Measurements from ENCODE around the gene GPR141.

The GPR141 gene

DNA sequence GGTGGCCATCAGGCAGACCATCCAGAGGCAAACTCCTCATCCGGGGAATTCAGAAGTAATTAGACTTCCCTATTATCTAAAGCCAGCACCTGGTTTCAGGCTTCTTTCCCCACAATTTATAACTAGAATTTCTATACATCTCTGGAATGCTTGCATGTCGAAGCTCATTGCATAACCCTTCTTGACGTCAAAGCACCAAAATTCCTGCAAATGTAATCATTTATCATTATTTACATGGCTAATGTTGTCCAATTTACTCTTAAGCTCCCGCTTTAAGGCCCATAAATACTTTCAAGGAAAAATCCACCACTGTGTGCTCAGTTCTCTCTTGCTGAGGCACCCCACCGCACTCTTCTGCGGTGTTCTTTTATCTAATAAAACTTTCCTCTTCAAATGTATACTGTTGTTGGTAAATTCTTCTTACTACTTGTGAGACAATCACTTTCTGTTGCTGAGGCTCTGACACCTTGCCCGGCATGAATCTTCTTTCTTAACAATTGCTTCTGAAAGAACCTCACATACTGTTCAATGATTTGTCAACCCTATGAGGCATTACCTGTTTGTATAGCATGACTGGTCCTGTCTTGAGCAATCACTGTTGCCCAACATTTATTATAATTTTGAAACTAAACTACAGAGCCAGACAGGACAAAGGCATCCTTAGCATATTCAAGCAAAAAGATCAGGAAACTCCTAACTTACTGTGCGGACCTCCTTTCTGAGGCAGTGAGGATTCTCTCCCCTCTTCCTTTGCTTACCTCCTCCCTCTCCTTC, 17.4 kb upstream of the GPR141 start:
- Histone ChIP-seq H3K4me2 (ENCODE audit: low read length) (no peak overlapping the region), H3K36me3 (replicated peaks; ENCODE audit: low read depth, low read length) (no peaks in the 10 kb centered on the region), H3K4me1 (ENCODE audit: low read length) (peaks cover 7% of the 10 kb centered on the region; the same call in 1 of the 2 replicates), H3K9me3 (ENCODE audit: insufficient read depth, low read length) (no peaks in the 10 kb centered on the region), H2AFZ (ENCODE audit: low read depth, low read length) (no peak overlapping the region), H3K9ac (ENCODE audit: low read length) (no peak overlapping the region), H3K4me3 (ENCODE audit: low read length) (no peak overlapping the region), H4K20me1 (ENCODE audit: insufficient read depth, low read length) (no peaks in the 10 kb centered on the region), H3K79me2 (ENCODE audit: low read length) (no peaks in the 10 kb centered on the region), H3K27me3 (ENCODE audit: low read depth, low read length) (peaks cover 46% of the 10 kb centered on the region), H3K27ac (ENCODE audit: low read length) (no peak overlapping the region)
- TF ChIP-seq EZH2phosphoT487 (IDR thresholded peaks at IDR 0.05; ENCODE audit: low read depth), result no peak
- TF ChIP-seq, protein P1, sequence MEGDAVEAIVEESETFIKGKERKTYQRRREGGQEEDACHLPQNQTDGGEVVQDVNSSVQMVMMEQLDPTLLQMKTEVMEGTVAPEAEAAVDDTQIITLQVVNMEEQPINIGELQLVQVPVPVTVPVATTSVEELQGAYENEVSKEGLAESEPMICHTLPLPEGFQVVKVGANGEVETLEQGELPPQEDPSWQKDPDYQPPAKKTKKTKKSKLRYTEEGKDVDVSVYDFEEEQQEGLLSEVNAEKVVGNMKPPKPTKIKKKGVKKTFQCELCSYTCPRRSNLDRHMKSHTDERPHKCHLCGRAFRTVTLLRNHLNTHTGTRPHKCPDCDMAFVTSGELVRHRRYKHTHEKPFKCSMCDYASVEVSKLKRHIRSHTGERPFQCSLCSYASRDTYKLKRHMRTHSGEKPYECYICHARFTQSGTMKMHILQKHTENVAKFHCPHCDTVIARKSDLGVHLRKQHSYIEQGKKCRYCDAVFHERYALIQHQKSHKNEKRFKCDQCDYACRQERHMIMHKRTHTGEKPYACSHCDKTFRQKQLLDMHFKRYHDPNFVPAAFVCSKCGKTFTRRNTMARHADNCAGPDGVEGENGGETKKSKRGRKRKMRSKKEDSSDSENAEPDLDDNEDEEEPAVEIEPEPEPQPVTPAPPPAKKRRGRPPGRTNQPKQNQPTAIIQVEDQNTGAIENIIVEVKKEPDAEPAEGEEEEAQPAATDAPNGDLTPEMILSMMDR (IDR thresholded peaks at IDR 0.05; ENCODE audit: low read depth, low read length), result no peak

DNA sequence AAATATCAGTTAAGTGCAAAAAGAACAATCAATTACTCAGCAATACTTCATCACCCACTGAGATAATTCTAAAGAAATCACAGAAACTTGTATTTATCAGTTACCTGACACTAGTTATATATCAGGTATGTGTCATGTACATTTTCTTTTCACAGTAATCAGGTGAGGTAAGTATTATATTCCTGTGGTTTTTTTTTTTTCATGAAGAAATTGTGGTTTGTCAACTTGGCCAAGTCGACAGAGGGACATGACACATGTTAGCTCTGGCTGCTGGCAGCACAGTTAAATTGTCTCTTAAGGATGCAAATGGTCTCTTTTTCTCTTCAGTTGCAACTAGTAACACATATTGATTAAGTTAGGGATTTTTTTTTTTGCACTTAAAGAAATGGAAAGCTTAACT, 13.7 kb upstream of the GPR141 start:
- no peaks in the 10 kb centered on the region for H3K9me3 ChIP-seq (ENCODE audit: insufficient read depth, low read length)
- H3K4me2 ChIP-seq (ENCODE audit: low read length), result no peak overlapping the region
- H3K79me2 ChIP-seq (ENCODE audit: low read length), result no peaks in the 10 kb centered on the region
- no peak for TF ChIP-seq EZH2phosphoT487 (IDR thresholded peaks at IDR 0.05; ENCODE audit: low read depth)
- TF ChIP-seq, protein P1 (IDR thresholded peaks at IDR 0.05; ENCODE audit: low read depth, low read length), result no peak
- no peak overlapping the region for H3K27ac ChIP-seq (ENCODE audit: low read length)
- H4K20me1 ChIP-seq (ENCODE audit: insufficient read depth, low read length), result no peaks in the 10 kb centered on the region
- H3K27me3 ChIP-seq (ENCODE audit: low read depth, low read length), result peaks cover 64% of the 10 kb centered on the region
- no peak overlapping the region for H3K9ac ChIP-seq (ENCODE audit: low read length)
- no peaks in the 10 kb centered on the region for H3K36me3 ChIP-seq (replicated peaks; ENCODE audit: low read depth, low read length)
- no peak overlapping the region for H2AFZ ChIP-seq (ENCODE audit: low read depth, low read length)
- H3K4me3 ChIP-seq (ENCODE audit: low read length), result no peak overlapping the region
- no peaks in the 10 kb centered on the region for H3K4me1 ChIP-seq (ENCODE audit: low read length)

DNA sequence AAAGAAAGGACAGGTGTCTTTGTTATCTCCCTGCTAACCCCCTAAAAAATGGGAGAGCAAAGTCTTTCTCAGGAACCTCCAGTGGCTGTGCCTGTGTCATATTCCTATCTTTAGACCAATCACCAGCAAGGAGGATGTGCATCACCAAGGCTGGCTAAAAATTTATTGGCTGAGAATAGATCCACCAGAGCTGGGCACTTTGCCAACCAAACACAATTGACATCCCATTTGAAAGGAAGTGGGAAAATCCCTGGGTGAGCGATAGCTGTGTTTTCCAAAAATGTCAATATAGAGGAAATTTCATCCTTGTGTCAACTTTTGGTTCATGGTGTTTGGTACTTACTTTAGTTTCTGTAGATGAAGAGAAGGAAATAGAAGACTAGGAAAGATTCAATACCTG, 13.1 kb upstream of the GPR141 start:
- no peak overlapping the region for H3K4me3 ChIP-seq (ENCODE audit: low read length)

DNA sequence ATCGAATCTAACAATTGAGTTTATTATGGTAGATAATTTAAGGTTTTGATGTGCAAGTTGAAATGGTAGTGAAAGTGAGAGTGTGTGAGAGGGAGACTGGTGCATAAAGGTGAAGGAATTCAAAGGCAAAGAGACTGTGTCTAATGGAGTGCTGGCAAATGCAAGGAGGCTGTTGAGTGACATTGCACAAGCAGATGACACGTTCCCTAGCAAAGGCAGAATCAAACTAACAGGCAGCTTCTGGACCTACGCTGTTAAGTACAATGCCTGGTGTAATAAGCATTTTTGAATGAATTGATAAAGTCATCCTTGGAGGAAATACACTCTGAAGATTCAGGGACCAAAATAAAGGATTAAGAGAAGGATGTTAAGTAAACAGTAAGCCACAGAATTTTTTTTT, 11.7 kb upstream of the GPR141 start:
- Histone ChIP-seq H3K4me3 (ENCODE audit: low read length) (no peak overlapping the region), H3K9me3 (ENCODE audit: insufficient read depth, low read length) (no peaks in the 10 kb centered on the region), H2AFZ (ENCODE audit: low read depth, low read length) (no peak overlapping the region), H3K36me3 (replicated peaks; ENCODE audit: low read depth, low read length) (no peaks in the 10 kb centered on the region), H3K4me1 (ENCODE audit: low read length) (no peaks in the 10 kb centered on the region), H3K79me2 (ENCODE audit: low read length) (no peaks in the 10 kb centered on the region), H3K9ac (ENCODE audit: low read length) (no peak overlapping the region), H4K20me1 (ENCODE audit: insufficient read depth, low read length) (no peaks in the 10 kb centered on the region), H3K27me3 (ENCODE audit: low read depth, low read length) (peaks cover 64% of the 10 kb centered on the region), H3K4me2 (ENCODE audit: low read length) (no peak overlapping the region), H3K27ac (ENCODE audit: low read length) (no peak overlapping the region)
- TF ChIP-seq EZH2phosphoT487 (IDR thresholded peaks at IDR 0.05; ENCODE audit: low read depth), result no peak
- TF ChIP-seq, protein P1 (IDR thresholded peaks at IDR 0.05; ENCODE audit: low read depth, low read length), result no peak

More for the DNA sequence above, 13.1 kb upstream of the GPR141 start:
- Histone ChIP-seq H4K20me1 (ENCODE audit: insufficient read depth, low read length) (no peaks in the 10 kb centered on the region), H3K79me2 (ENCODE audit: low read length) (no peaks in the 10 kb centered on the region), H3K4me1 (ENCODE audit: low read length) (no peaks in the 10 kb centered on the region), H3K9ac (ENCODE audit: low read length) (no peak overlapping the region), H3K4me2 (ENCODE audit: low read length) (no peak overlapping the region), H3K27ac (ENCODE audit: low read length) (no peak overlapping the region), H3K27me3 (ENCODE audit: low read depth, low read length) (peaks cover 66% of the 10 kb centered on the region), H3K9me3 (ENCODE audit: insufficient read depth, low read length) (no peaks in the 10 kb centered on the region), H3K36me3 (replicated peaks; ENCODE audit: low read depth, low read length) (no peaks in the 10 kb centered on the region), H2AFZ (ENCODE audit: low read depth, low read length) (no peak overlapping the region)
- TF ChIP-seq, protein P1 (IDR thresholded peaks at IDR 0.05; ENCODE audit: low read depth, low read length), result no peak
- no peak for TF ChIP-seq EZH2phosphoT487 (IDR thresholded peaks at IDR 0.05; ENCODE audit: low read depth)
